Bronchial epithelial cell (primary cell): Measurements from ENCODE around the gene CFAP119. TPM values are rescaled to one million over a fixed set of nuclear protein-coding genes. Genes with fewer than 3 reads are reported as not detected.

Experiments
- DNase-seq: peaks from one replicate; pipeline ENCODE4 v3.0.0-alpha.2; 2010; ENCODE audit warnings: low read depth
- FAIRE-seq: peaks from 2 replicates; lab custom pipeline; 2011; peaks lifted over from hg19 to GRCh38; lab: Jason Lieb, UNC
- H3K27me3 ChIP-seq: 2 replicates; pipeline ENCODE4 v1.5.1; 2011; ENCODE audit warnings: low read length; ENCODE audit not compliant: control insufficient read depth, insufficient read depth
- H3K36me3 ChIP-seq: 2 replicates; pipeline ENCODE4 v1.5.1; 2011; ENCODE audit warnings: low read length; ENCODE audit not compliant: control insufficient read depth, insufficient read depth
- H3K4me3 ChIP-seq: 2 replicates; pipeline ENCODE4 v1.5.1; 2011; ENCODE audit warnings: mild to moderate bottlenecking, low read depth, low read length, control low read depth
- total RNA-seq: library from RNA; depleted of rRNA; stranded (reverse); fragments of >200 nt; gene quantifications from 2 replicates; pipeline ENCODE4 v1.2.1, GENCODE V29; 2014
- TF ChIP-seq, protein P1 (sequence below): IDR thresholded peaks from 2 replicates; pipeline ENCODE4 v1.5.1; 2011; ENCODE audit warnings: mild to moderate bottlenecking, moderate library complexity, low read length, control low read depth, inconsistent platforms; ENCODE audit not compliant: insufficient read depth, severe bottlenecking

CFAP119 gene
- total RNA-seq, 1 donor from 2014 or later: 1.1 TPM

DNA sequence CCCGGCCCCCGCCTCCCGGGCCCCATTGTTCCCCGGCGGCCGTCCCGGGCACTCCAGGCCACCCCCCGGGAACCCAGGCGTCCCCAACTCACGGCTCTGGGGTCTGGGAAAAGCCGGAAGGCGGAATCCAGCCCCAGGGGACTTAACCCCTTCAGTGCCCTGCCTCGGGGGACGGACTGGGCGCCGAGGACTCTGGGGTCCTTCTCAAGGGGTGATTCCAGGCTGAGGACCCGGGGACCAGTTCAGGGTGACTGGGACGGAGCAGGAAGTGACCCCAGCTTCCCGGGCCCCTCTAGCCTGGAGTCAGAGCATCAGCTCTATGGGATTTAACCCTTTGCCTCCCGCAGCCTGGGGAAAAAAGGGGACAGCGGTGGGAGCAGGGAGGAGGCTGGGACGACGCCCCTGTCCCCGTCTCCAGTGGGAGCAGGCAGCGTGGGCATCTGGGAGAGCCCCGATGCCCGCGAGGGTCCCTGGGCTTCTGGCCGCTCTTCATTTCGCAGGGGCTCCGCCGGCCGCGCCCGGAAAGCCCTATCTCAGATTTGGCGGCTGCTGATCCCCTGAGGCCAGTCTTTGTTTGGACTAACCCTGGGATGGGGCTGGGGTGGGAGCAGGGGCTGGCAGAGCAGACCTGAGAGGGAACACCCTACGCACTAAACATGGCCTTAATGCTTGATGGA is 25.2 kb upstream of the CFAP119 start, which contains the start of gene ZNF629:
TSS of gene ZNF629 (minus strand) at position 270 of the 677 bp plus-strand sequence. CDS start 2,723 bp downstream, outside the sequence.
- Histone ChIP-seq H3K36me3 (peaks cover 10% of the 10 kb centered on the region), H3K27me3 (no peaks in the 10 kb centered on the region), H3K4me3 (peak within 1 kb of the TSS; percentile 89)
- DNase-seq: no peak
- no peak for FAIRE-seq
- TF ChIP-seq, protein P1, sequence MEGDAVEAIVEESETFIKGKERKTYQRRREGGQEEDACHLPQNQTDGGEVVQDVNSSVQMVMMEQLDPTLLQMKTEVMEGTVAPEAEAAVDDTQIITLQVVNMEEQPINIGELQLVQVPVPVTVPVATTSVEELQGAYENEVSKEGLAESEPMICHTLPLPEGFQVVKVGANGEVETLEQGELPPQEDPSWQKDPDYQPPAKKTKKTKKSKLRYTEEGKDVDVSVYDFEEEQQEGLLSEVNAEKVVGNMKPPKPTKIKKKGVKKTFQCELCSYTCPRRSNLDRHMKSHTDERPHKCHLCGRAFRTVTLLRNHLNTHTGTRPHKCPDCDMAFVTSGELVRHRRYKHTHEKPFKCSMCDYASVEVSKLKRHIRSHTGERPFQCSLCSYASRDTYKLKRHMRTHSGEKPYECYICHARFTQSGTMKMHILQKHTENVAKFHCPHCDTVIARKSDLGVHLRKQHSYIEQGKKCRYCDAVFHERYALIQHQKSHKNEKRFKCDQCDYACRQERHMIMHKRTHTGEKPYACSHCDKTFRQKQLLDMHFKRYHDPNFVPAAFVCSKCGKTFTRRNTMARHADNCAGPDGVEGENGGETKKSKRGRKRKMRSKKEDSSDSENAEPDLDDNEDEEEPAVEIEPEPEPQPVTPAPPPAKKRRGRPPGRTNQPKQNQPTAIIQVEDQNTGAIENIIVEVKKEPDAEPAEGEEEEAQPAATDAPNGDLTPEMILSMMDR: no peak

DNA sequence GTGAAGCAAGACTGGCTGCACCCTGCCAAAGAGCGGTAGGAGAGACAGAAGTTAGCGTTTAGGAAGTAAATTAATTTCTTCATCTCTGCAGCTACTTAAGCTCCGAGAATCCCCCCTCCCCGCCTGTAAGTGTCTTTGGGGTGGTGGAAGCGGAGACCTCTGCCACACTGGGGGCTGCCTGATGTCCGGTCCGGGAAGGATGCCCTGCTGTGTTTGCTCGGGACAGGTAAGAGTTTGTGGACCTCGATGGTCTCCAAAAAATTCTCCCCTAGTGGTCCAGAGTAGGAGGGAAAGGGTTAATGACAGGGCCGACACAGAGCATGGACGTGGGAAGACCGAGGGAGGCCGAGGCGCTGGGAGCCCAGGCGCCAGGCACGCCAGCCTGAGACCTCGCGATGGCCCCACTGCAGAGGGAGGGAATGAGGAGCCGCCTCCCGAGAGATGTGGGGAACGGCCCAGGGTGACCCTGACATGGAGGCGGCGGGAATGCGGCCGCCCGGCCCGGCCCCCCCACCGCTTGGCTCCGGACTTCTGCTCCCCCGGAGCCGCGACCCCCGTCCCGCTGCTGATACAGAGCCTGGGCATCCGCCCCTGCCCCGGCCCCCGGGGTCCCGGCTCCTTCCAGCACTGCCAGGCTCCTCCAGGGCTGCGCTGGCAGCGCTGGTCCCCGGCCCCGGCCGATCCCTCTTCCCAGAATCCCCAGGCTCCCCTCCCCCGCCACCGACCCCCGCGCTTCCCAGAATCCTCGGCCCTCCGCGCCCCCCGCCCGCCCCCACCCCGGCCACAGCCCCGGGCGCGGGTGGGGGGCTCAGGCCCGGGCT is 24.5 kb upstream of the CFAP119 start:
- TF ChIP-seq, protein P1: no peak
- peak overlapping the region; percentile 89 for H3K4me3 ChIP-seq
- no peak for FAIRE-seq
- peaks cover 13% of the 10 kb centered on the region for H3K36me3 ChIP-seq
- no peak for DNase-seq
- no peaks in the 10 kb centered on the region for H3K27me3 ChIP-seq

DNA sequence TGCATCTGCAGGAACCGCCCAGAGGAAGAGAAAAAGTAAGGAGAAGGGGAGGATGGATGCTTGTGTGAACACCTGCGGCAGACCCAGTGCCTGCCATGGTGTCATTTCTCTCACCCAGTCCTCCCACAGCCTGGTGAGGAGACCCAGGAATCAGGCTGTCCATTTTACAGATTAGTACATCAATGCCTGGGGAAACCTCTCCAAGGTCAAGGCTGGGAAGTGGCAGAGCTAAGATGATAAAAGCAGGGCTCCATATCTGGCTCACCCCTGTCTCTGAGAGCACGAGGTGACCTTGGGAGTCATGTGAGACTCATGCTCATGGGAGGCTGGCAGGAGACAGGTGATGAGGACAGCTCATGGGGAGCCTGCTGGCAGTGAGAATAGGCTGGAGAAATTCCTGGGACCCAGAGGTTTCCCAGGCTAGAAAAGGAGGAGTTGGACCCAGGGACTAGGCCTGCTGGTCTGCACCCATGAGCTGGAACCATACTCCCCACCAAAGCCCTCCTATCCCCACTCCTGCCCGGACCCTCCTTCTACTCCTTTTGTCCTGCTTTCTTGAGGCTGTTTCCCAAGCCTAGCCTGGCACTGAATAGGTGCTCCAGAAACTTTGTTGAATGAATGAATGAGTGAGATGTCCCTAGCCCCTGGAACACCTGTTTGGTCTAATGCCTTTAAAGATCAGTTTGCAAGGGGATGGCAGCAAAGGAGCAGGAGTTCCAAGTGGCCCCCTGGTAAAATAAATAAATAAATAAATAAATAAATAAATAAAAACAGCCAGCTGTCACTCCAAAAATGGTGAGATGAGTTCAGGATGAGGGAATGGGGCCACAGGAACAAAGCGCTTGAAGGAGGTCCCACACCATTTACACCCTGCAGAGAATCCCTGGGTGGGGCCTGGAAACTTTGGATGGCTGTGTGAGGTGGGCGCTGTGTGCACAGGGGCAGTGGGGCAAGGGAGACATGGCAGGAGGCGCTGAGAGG is 23.6 kb upstream of the CFAP119 start:
- no peaks in the 10 kb centered on the region for H3K27me3 ChIP-seq
- DNase-seq (no peak), FAIRE-seq (peak; percentile 75)
- peaks cover 13% of the 10 kb centered on the region for H3K36me3 ChIP-seq
- H3K4me3 ChIP-seq: peak overlapping the region; percentile 89
- TF ChIP-seq, protein P1: no peak

DNA sequence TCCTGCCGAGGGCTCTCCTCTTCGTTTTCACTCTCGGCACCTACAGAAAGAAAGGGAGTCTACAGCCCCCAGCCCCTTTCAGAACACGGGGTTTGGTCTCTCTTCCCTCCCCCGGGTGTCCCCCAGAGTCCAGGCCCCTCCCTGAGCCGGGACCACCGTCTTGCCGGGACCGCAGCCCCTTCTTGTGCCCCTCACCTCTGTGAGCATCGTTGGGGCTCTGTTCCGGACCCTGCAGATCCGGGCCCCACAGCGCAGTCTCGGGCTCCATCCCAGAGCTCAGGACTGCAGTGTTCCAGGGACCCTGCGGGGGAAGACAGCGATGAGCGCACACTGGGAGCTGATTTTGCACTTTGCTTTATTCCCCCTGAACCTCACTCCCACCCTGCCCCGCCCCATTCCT is 22.4 kb upstream of the CFAP119 start:
- TF ChIP-seq, protein P1: no peak
- no peak overlapping the region for H3K4me3 ChIP-seq
- peaks cover 13% of the 10 kb centered on the region for H3K36me3 ChIP-seq
- no peaks in the 10 kb centered on the region for H3K27me3 ChIP-seq
- DNase-seq (no peak), FAIRE-seq (no peak)

DNA sequence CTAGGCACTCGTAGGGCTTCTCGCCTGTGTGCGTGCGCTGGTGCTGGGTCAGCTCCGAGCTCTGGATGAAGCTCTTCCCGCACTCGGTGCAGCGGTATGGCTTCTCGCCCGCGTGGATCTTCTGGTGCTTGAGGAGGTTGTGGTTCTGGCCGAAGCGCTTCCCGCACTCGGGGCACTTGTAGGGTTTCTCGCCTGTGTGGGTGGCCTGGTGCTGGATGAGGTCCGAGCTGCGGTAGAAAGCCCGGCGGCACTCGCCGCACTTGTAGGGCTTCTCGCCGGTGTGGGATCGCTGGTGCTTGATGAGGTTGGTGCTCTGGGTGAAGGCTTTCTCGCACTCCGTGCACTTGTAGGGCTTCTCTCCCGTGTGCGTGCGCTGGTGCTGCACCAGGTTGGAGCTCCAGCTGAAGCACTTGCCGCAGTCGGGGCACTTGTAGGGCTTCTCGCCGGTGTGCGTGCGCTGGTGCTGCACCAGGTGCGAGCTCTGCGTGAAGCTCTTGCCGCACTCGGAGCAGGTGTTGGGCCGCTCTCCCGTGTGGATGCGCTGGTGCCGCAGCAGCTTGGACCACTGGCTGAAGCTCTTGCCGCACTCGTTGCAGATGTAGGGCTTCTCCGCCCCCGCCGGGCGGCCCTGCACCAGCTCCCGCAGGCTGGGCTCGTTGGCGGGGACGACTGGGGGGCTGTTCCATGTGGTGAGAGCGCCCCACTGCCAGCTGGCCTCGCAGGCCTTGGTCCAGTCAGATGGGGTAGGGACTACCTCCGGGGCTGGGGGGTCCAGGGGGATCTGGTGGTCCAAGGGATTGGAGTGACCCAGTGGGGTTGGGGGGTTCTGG is 21.6 kb upstream of the CFAP119 start:
- peaks cover 13% of the 10 kb centered on the region for H3K36me3 ChIP-seq
- H3K27me3 ChIP-seq: no peaks in the 10 kb centered on the region
- TF ChIP-seq, protein P1: no peak
- no peak for DNase-seq
- FAIRE-seq: no peak
- no peak overlapping the region for H3K4me3 ChIP-seq
